Testis (tissue), 5 donors: Measurements from ENCODE around the gene YAE1. TPM values are rescaled to one million over a fixed set of nuclear protein-coding genes. Genes with fewer than 3 reads are reported as not detected.

Experiments
- DNase-seq: peaks from one replicate; pipeline ENCODE4 v3.0.0-alpha.2; 2019
- H3K27ac ChIP-seq, 2 donors: fragments of 200-600 bp; sonication (generic); one replicate each; pipeline ENCODE4 v1.5.1; 2019
- H3K27me3 ChIP-seq: fragments of 200-600 bp; sonication (generic); one replicate; pipeline ENCODE4 v1.5.1; 2019
- H3K36me3 ChIP-seq: fragments of 200-600 bp; sonication (generic); one replicate; pipeline ENCODE4 v1.5.1; 2017; ENCODE audit warnings: low read depth; ENCODE audit errors: missing control alignments
- H3K4me1 ChIP-seq: fragments of 200-600 bp; sonication (generic); one replicate; pipeline ENCODE4 v1.5.1; 2019
- H3K4me3 ChIP-seq, 2 donors: fragments of 200-600 bp; sonication (generic); one replicate each; pipeline ENCODE4 v1.5.1; 2017 to 2019
- H3K9me3 ChIP-seq: fragments of 200-600 bp; sonication (generic); one replicate; pipeline ENCODE4 v1.5.1; 2017
- POLR2A ChIP-seq: fragments of 450-650 bp; IDR thresholded peaks from one replicate; pipeline ENCODE4 v1.6.1; 2017; ENCODE audit warnings: antibody characterized with exemption, mild to moderate bottlenecking, moderate library complexity
- WGBS, 2 donors: methylation state at CpG; one replicate each; pipeline ENCODE4 v1.1.5; 2018; 5-methylcytosine and 5-hydroxymethylcytosine counted together
- intact Hi-C: fragments of 100-400 bp; cut with DNase I; formaldehyde crosslinking; loops from one replicate; pipeline ENCODE4 v1.15.1; 2023; ENCODE audit warnings: low total_unique reads
- long read RNA-seq, 2 donors: transcript quantifications; one replicate each; lab custom pipeline, GENCODE V29; 2026
- polyA plus RNA-seq: library from polyadenylated mRNA; stranded (reverse); fragments of 350-450 nt; fragmentation: Illumina TruSeq; extraction: RNeasy Lipid Tissue Mini Kit (QIAGEN cat#74804); gene quantifications from one replicate; pipeline ENCODE4 v1.2.3, GENCODE V29; 2014; ENCODE audit warnings: low read depth, low replicate concordance; ENCODE audit not compliant: insufficient read depth
- total RNA-seq, 2 donors: library from RNA; depleted of rRNA; stranded (reverse); fragments of >200 nt; gene quantifications; one replicate each; pipeline ENCODE4 v1.2.3, GENCODE V29; 2016
- TF ChIP-seq, protein P1 (sequence below), 3 experiments: fragments of 450-650 bp in 2 of 3; fragments of 200-600 bp in 1 of 3; sonication (generic) in 1 of 3; IDR thresholded peaks; one replicate each; pipeline ENCODE4 v1.5.1; 2016 to 2019; ENCODE audit warnings: antibody characterized with exemption in 3 of 3, mild to moderate bottlenecking in 2 of 3, moderate library complexity in 1 of 3

Gene YAE1, protein sequence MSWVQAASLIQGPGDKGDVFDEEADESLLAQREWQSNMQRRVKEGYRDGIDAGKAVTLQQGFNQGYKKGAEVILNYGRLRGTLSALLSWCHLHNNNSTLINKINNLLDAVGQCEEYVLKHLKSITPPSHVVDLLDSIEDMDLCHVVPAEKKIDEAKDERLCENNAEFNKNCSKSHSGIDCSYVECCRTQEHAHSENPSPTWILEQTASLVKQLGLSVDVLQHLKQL
- total RNA-seq, result 10 to 100 TPM; 28.5 to 32.0 TPM
- polyA plus RNA-seq, result 39.0 TPM
- long read RNA-seq, donor 1, transcript YAE1-201 (3 exons, 899 nt), result major isoform, 23 of 28 reads
- long read RNA-seq, donor 1, partial matches to known transcripts, result 0 of 28 reads
- long read RNA-seq, donor 1, other reads (novel, unspliced or antisense), result 0 of 28 reads
- long read RNA-seq, donor 2, transcript YAE1-201 (3 exons, 899 nt), result major isoform, 14 of 18 reads
- long read RNA-seq, donor 2, partial matches to known transcripts, result 0 of 18 reads
- long read RNA-seq, donor 2, other reads (novel, unspliced or antisense), result 0 of 18 reads

- Histone ChIP-seq H3K4me3 (peak within 1 kb of the TSS; percentile 85), H3K27me3 (no peaks in the 10 kb centered on the region), H3K27ac (peak within 1 kb of the TSS; percentile 66 to 84), H3K36me3 (no peaks in the 10 kb centered on the region), H3K4me1 (peaks cover 8% of the 10 kb centered on the region), H3K9me3 (no peaks in the 10 kb centered on the region)
- peak; percentile 34 for TF ChIP-seq POLR2A
- TF ChIP-seq, protein P1, sequence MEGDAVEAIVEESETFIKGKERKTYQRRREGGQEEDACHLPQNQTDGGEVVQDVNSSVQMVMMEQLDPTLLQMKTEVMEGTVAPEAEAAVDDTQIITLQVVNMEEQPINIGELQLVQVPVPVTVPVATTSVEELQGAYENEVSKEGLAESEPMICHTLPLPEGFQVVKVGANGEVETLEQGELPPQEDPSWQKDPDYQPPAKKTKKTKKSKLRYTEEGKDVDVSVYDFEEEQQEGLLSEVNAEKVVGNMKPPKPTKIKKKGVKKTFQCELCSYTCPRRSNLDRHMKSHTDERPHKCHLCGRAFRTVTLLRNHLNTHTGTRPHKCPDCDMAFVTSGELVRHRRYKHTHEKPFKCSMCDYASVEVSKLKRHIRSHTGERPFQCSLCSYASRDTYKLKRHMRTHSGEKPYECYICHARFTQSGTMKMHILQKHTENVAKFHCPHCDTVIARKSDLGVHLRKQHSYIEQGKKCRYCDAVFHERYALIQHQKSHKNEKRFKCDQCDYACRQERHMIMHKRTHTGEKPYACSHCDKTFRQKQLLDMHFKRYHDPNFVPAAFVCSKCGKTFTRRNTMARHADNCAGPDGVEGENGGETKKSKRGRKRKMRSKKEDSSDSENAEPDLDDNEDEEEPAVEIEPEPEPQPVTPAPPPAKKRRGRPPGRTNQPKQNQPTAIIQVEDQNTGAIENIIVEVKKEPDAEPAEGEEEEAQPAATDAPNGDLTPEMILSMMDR (IDR thresholded peaks at IDR 0.05), result no peak
- intact Hi-C loops, result no loop called here
- peak; percentile 90 for DNase-seq
- 0 to 1% methylated on average over 36 to 60 of the region's 64 CpGs for WGBS, 2 donors
These were observed at the start of gene YAE1 for GRCh38 chr7:39566023-39566921. Gene YAE1, plus strand, starts transcription at chr7:39566404. Its CDS starts 15 bp downstream, at chr7:39566419.

DNA sequence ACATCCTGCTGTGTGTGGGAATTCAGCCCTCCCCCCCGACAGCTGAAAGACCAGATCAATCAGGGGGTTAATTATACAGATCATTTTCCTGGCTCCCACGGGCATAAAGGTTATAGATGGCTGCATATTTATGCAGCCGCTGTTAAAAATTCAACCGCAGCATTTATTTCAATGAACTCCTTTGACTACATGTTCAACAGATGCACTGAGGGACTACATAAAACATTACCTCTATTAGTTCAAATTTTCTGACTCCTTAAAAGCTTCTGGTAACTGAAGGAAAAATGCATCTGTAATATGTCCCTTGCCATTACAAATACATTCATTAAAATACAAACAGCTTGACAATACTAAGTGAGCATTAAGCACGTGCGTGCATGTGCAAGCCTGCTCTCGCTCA lies 49.7 kb upstream of the YAE1 start:
- no peaks in the 10 kb centered on the region for H3K27me3 ChIP-seq
- no peaks in the 10 kb centered on the region for H3K36me3 ChIP-seq
- no peaks in the 10 kb centered on the region for H3K4me1 ChIP-seq
- no peaks in the 10 kb centered on the region for H3K9me3 ChIP-seq
- H3K27ac ChIP-seq, result no peak overlapping the region
- intact Hi-C loops, result no loop called here
- no peak for DNase-seq
- TF ChIP-seq, protein P1 (IDR thresholded peaks at IDR 0.05), result no peak
- TF ChIP-seq POLR2A, result no peak
- H3K4me3 ChIP-seq, result no peak overlapping the region
- WGBS, 2 donors, result 84 to 90% methylated on average over 7 of the region's 7 CpGs

DNA sequence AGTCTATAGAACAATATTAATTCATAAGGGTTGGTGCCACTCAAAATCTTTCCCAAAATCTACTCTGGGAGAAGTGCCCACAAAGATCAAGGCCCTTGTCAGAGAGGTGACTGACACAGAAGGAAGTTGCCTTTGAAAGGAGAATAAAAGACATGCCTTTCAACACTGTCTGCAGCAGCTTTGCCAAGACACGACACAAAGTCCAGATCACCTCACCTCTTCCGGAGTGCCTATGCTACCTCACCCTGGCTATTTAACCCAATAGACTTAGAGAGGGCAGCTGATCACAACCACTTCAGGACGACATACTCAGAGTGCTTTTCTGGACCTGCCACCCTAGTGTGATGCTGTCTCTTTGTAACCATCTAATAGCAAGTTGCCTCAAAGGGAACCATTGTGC lies 49.0 kb upstream of the YAE1 start:
- no peak overlapping the region for H3K4me3 ChIP-seq
- H3K27ac ChIP-seq, result no peak overlapping the region
- DNase-seq, result no peak
- 75 to 79% methylated on average over 3 of the region's 3 CpGs for WGBS, 2 donors
- no peak for TF ChIP-seq POLR2A
- TF ChIP-seq, protein P1 (IDR thresholded peaks at IDR 0.05), result no peak
- intact Hi-C loops, result no loop called here
- H3K4me1 ChIP-seq, result no peaks in the 10 kb centered on the region
- no peaks in the 10 kb centered on the region for H3K27me3 ChIP-seq
- H3K36me3 ChIP-seq, result no peaks in the 10 kb centered on the region
- H3K9me3 ChIP-seq, result no peaks in the 10 kb centered on the region

- no peak for DNase-seq
- Histone ChIP-seq H3K27me3 (no peaks in the 10 kb centered on the region), H3K4me1 (no peaks in the 10 kb centered on the region), H3K27ac (no peak overlapping the region), H3K9me3 (no peaks in the 10 kb centered on the region), H3K36me3 (no peaks in the 10 kb centered on the region), H3K4me3 (no peak overlapping the region)
- intact Hi-C loops, result no loop called here
- WGBS, 2 donors, result 96 to 100% methylated on average over 1 of the region's 1 CpG
- TF ChIP-seq, protein P1 (IDR thresholded peaks at IDR 0.05), result no peak
- TF ChIP-seq POLR2A, result no peak
These were observed 40.3 kb upstream of the YAE1 start for GRCh38 chr7:39525926-39526325.
